HCEC 1CT (cell line): ENCODE results near the gene NAGS.
"Not testable (repeated sequence)": the region's sequence is repeated elsewhere in the genome, so short reads cannot be mapped to it uniquely, and the experiment has no call there.

ENCODE experiments used
- DNase-seq: peaks from one replicate; pipeline ENCODE4 v3.0.0-alpha.2; 2017

Gene NAGS

DNA sequence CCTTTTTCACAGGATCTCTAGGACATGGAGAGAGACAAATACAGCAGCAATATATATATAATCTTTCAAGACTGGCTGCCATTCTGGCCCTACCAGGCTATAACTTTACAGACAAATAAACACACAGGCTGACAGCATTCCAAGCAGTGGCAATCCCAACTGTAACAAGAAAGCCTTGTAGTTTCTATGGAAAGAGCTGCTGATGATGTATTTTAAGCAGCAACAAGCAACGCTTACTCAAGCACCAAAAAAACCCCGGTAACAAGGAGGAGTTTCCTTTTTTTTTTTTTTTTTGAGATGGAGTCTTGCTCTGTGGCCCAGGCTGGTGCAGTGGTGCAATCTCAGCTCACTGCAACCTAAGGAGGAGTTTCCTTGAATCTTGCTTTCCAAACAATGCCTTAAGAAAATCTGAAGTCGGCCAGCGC is 38.9 kb downstream of the NAGS start:
- peak; percentile 70 for DNase-seq

- peak; percentile 78 for DNase-seq
These were observed 39.6 kb downstream of the NAGS start for GRCh38 chr17:44044071-44044470.

DNA sequence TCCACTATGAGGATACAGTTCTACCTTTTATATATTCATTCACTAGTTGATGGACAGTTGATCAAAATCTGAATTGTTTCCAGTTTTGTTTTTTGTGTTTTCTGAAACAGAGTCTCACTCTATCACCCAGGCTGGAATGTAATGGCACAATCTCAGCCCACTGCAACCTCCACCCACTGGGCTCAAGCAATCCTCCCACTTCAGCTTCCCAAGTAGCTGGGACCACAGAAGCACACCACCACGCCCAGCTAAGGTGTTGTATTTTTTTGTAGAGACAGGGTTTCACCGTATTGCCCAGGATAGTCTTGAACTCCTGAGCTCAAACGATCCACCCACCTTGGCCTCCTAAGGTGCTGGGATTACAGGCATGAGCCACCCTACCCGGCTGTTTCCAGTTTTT is 41.1 kb downstream of the NAGS start:
- DNase-seq, result no peak

GRCh38 chr17:44046893-44047292 is 42.5 kb downstream of the NAGS start:
- DNase-seq, result not testable (repeated sequence)

- DNase-seq, result no peak
These were observed 45.1 kb downstream of the NAGS start for GRCh38 chr17:44049294-44050060.

DNA sequence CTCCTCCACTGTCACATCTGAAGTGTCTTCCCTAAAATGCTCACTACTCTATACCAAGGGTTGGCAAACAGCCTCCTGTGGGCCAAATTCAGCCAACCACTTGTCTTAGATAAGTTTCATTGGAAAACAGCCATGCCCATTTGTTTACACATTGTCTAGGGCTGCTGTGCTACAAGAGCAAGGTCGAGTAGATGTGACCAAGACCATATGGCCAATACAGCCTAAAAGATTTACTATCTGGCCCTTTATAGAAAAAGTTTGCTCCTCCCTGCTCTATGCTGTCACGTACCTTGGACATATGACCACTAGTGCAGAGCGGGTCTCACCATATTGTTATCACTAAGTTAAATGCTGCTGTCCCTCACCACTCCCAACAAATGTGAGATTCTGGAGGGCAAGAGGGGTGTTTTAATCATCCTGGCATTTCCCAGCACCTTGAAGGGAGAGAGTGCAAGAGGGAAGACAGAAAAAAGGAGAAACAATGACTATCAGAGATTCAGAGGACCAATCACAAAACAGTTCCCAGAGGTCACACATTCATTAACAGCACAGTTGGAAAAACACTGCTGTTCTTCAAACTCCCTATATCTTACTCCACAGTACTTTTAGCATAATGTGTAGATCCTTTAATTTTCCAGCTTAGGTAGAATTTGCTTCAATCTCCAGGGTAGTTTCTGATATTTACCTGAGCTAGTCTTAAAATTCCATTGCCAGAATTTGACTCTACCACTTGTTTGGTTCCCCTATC is 48.9 kb downstream of the NAGS start:
- no peak for DNase-seq
